CD4-positive, alpha-beta T cell treated with Interleukin-6 at 100 ng/mL for 8 hours (primary cell): Measurements from ENCODE around the gene SPINT1.
"Not testable (repeated sequence)": the region's sequence is repeated elsewhere in the genome, so short reads cannot be mapped to it uniquely, and the experiment has no call there.

Experiments used
- DNase-seq: peaks from one replicate; pipeline ENCODE4 v3.0.0-alpha.2; 2020; ENCODE audit warnings: mixed read lengths, low spot score

The SPINT1 gene

DNA sequence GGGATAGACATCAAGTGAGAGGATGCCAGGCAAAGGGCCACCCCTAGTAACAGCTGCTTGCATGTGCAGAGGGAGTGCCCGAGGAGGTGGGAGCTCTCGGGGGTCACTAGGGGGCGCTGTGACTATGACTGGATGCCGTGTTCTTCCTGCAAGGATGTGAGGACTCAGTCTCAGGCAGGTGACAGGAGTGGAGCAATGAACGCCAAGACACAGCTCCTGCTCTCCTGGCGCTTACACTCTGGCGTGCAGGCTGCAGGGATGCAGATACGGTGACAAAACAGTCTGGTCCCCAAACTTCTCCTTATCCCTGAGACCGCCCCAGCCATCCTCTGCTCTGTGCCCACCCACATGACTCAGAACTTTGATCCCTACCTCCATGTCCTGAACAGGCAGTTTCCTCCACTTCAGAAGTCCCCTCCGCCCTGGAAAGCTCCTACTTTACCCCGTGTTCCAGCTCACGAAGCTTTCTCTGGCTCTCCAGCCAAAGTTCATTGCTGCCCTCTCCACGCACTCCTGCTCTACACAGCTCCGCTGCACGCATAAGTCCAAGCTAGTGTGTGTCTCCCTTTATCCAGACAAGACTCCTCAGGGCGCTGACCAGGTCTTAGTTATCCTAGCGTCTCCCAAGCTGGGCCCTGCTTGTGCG, 15.5 kb downstream of the SPINT1 start:
- peak; percentile 78 for DNase-seq

DNA sequence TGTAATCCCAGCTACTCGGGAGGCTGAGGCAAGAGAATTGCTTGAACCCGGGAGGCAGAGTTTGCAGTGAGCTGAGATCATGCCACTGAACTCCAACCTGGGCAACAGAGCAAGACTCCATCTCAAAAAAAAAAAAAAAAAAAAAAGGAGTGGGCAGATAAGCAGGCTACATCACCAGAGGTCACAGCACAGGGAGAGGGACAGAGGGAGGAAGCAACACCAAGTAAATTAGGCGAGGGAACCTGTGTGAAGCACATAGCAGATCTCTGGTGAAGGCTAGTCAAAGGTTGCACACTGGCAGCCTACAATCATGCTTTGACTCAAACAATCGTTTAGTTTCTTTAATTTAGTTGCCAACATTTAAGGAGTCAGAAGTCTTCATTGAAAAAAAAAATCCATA, 17.3 kb downstream of the SPINT1 start:
- not testable (repeated sequence) for DNase-seq

DNA sequence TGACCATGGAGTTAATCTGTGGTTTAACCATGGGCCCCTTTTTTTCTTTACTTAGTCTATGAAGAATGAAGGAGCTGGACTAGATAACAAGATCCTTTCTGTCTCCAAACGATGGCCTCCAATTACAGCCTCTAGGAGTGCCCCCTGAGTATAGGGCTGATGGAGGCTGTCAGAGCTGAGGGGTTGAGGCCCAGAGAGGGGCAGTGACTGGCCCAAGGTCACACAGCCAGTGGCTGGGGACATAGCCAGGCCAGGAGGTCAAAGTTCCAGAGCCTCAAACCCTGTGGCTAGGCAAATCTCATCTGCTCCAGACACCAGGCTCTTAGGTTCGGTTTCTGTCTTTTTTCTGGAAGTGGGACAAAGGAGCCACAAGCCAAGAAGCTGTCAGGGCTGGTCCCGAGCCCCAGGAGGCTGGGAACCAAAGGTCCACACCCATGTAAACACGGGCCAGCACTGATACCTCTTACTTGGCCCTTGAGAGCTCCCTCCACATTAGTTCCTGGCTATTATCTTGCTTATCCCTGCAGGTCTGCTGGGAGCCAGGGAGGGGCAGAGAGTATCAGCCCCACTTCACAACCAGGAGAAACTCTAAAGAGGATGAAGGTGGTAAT, 19.9 kb downstream of the SPINT1 start:
- DNase-seq = no peak

GRCh38 chr15:40867199-40867598, 23.4 kb downstream of the SPINT1 start:
- no peak for DNase-seq

DNA sequence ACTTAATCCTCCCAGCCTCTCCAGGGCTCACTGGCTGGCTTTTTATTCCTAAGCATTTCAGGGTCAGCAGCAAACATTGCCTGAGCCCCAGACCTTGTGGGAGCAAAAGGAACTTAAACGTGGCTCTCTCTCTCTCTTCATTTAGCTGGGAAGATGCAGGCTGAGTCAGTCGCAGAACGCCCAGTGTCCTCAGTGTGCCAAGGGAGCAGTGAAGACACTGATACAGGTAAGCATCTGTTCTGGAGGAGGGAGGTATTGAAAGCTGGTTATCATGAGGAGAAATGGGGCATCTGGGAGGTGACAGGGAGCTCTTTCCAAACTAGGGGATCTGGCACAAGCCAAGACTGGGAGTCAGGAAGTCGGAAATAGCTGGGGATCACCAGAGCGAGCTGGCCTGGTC, 25.8 kb downstream of the SPINT1 start:
- no peak for DNase-seq

DNA sequence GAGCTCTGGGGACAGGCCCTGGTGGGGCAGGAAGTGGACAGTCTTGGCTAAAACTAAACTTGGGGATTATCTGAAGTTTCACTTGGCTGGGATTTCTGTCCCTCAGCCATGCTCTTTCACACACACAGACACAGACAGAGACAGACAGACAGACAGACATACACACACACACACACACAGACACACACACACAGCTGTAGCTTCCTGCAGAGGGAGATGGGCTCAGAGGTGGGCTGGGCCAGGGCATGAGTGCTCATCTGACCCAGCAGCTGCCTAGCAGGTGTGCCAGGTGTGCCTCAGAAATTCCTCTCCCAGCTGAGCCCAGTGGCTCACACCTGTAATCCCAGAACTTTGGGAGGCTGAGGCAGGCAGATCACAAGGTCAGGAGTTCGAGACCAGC, 26.9 kb downstream of the SPINT1 start:
- DNase-seq = no peak

- no peak for DNase-seq
Measured at GRCh38 chr15:40871749-40872617, 28.1 kb downstream of the SPINT1 start.

GRCh38 chr15:40872791-40873693, 29.2 kb downstream of the SPINT1 start:
- DNase-seq = no peak

DNA sequence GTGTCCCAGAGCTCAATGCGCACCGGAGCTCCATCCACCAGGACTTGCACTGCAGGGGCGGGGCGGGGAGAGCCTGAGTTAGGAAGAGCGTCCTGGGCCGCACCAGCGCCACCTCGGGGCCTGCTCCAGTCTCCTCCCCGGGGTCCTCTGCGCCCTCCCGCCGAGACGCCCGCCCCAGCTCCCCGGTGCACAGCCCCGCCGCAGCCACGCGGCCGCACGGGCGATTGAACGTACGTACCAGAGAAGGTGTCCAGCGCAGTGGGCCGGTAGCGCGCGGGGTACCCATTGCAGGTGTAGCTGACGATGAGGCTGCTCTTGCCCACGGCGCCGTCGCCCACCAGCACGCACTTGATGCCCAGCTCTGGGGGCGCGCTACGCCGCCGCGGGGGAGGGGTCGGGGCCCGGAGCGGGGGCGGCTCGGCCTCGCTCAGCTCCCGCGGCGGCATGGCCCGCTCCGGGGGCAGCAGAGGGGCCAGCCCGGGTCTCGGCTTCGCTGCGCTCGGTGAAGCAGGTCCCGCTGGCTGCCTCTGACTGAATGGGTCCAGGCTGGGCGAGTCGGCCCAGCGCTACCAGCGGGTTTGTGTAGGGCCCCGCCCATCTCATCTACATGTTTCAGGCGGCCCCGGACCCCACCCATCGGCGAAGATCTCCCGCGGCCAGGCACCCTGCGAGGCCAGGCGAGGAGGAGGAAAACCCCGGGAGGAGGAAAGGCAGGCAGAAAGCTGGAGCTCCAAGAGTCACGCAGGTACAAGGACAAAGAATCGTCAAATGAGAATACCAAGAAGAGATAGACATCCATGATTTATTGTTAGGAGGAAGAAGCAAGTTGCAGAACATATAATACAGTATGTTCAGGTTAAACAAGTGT, 30.1 kb downstream of the SPINT1 start, which contains the start of gene RHOV:
Gene RHOV, minus strand, starts transcription at position 541 of the 868 bp plus-strand sequence. Its CDS starts 95 bp downstream, at position 446.
- peak; percentile 44 for DNase-seq

DNA sequence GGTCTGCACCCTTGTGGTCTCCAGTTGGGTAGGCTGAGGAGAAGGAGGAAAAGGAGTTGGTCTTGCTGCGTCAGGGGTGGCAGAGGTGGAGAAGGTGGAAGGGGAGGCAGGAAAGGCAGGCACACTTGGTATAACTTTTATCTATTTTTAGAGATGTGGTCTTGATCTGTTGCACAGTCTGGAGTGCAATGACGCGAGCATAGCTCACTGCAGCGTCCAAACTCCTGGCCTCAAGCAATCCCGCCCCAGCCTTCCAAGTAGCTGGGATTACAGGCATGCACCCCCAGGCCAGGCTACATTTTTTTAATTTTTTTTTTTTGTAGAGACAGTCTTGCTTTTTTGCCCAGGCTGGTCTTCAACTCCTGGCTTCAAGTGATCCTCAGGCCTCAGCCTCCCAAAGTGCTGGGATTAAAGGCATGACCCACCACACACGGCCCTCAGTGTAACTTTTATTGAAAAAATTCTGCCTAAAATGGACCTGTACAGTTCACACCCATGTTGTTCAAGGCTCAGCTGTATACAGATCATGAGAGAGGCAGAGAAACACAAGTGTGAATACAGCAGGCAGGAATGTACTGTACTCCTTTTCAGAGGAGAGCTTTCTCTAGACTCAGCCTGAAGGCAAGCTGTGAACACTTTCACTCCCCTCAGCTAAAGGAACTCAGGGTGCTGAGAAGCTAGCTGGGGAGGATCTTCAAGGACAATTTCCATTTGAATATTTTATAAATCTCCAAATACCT, 32.3 kb downstream of the SPINT1 start:
- DNase-seq = no peak

DNA sequence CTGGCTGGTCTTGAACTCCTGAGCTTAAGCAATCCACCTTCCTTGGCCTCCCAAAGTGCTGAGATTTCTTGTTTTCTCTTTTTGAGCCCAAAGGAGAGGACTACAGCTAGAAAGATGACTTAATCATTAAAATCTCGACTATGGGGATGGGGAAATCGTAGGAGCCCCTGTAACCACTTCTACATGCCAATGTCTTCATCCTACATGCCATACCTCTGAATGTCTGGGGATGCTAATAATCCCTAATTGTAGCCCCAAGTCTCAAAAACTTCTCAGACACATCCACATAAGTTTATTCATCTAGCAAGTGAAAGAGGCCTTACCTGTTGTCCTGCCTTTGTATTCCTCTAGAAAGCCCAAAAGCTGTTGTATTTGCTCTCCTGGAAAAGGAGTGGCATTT, 33.8 kb downstream of the SPINT1 start:
- no peak for DNase-seq

DNA sequence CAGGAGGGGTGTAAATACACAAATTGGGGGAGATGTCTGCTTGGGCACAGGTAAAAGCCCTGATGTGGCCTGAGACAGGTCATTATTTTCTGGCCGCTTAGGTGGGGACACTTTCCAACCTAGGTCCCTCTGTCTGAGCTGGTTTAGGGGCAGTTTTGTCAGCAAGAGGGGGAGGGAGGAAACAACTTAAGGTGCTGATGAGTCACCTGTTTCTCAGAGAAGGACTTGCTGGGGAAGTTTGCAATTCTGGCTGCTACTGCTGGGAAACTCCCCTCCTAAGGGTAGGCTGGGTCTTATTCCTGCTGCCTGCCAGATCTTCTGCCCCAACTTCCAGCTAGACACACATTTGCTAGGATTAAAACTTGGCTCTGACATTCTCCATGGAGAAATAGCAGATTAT, 34.9 kb downstream of the SPINT1 start:
- DNase-seq = no peak

DNA sequence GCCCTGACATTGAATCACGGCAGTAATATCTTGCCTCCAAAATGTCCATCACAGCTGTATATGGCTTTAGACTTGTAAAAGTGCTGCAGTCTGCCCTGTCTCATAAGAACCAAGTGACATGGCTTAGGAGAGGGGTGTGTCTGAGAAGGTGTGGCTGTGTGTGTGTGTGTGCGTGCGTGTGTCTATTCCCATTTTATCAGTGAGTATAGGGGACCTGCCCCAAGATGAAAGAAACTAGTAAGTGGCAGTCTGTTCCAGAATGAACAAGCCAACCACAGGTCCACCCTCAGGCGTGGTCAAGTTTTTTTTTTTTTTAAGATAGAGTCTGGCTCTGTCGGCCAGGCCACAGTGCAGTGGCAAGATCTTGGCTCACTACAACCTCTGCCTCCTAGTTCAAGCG, 35.8 kb downstream of the SPINT1 start:
- DNase-seq = no peak

DNA sequence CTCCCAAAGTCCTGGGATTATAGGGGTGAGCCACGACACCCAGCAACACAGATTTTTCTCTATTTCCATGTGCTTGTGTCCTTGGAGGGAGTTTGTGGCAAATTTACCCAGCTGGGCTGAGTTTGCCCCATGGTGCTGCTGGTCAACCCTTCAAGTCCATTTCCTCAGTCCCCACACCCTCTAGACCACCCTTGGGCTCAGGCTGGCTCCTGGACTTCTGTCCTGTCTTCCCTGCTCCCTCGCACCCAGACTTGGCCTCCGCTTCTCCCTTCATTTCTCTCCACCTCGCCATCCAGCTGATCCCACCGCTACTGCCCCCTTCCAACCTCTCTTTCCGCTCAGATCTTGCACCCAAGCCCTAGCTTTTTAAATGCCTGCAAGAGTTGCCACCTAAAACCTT, 37.5 kb downstream of the SPINT1 start:
- DNase-seq = no peak

DNA sequence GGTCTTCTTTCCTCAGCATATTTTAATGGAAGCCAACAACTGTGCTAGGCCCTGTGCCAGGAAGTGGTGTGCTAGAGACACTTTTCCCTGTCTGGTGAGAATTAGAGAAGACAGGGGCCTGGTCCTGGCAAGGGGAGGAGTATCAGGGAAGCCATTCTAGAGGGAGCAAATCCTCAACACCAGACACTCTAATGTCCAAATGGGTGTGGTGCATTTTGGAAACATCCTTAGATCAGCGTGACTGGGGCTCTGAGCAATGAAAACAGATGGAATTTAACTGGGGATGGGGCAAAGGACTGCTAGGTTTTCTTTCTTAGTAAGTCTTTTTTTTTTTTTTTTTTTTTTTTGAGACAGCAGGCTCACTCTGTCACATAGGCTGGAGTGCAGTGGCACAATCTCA, 42.7 kb downstream of the SPINT1 start:
- no peak for DNase-seq

DNA sequence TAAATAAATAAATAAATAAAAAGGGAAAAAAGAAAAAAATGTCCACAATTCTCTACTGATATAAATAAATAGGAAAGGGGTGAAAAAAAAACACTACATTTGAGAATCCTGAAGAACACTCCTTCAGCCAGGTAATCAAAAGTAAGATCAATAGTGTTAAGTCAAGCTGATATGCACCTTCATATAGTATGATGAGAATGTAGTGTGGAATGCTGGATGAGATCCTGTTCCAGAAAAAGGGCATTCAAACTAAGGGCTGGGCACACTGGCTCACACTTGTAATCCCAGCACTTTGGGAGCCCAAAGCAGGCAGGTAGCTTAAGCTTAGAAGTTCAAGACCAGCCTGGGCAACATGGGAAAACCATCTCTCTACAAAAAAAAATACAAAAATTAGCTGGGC, 45.3 kb downstream of the SPINT1 start:
- no peak for DNase-seq

DNA sequence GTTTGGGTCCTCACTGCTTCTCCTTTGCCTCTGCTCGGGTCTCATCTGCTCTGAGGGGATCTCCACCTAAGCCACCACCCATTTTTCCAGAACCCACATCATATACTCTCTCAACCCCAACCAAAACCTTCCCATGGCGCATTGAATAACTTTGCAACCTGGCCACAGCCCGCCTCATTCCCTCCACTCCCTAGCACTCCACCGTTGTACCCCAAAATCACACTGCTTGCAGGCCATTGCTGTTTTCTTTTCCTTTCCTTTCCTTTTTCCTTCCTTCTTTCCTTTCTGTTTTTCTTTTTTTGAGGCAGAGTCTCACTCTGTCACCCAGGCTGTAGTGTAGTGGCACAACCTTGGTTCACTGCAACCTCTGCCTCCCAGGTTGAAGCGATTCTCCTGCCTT, 47.3 kb downstream of the SPINT1 start:
- no peak for DNase-seq

GRCh38 chr15:40891810-40892446, 48.1 kb downstream of the SPINT1 start:
- no peak for DNase-seq

GRCh38 chr15:40892447-40893012, 48.7 kb downstream of the SPINT1 start:
- DNase-seq = no peak
